Osteoblast (primary cell): Measurements from ENCODE around the gene SLC35E4. TPM values are rescaled to one million over a fixed set of nuclear protein-coding genes. Genes with fewer than 3 reads are reported as not detected.
A peak's percentile ranks its signal among the peaks of the same experiment; 100 is the strongest.

Experiments
- DNase-seq: peaks from one replicate; pipeline ENCODE4 v3.0.0; 2011; ENCODE audit warnings: low spot score, mixed read lengths; ENCODE audit not compliant: insufficient read length; ENCODE audit errors: missing footprints
- H2AFZ ChIP-seq: 2 replicates; pipeline ENCODE4 v1.6.0; 2011; ENCODE audit warnings: mild to moderate bottlenecking, low read length
- H3K27ac ChIP-seq: 2 replicates; pipeline ENCODE4 v1.5.1; 2011; ENCODE audit warnings: mild to moderate bottlenecking, low read depth, low read length, moderate library complexity
- H3K27me3 ChIP-seq: 2 replicates; pipeline ENCODE4 v1.6.0; 2012; ENCODE audit warnings: mild to moderate bottlenecking, control low read depth, inconsistent platforms, low read length, moderate library complexity; ENCODE audit not compliant: insufficient read depth
- H3K36me3 ChIP-seq: 2 replicates; pipeline ENCODE4 v1.5.1; 2011; ENCODE audit warnings: mild to moderate bottlenecking, low read length, control low read depth, moderate library complexity; ENCODE audit not compliant: insufficient read depth
- H3K4me1 ChIP-seq: 2 replicates; pipeline ENCODE4 v1.5.1; 2011; ENCODE audit warnings: mild to moderate bottlenecking, low read length, control low read depth, moderate library complexity; ENCODE audit not compliant: insufficient read depth
- H3K4me2 ChIP-seq: 2 replicates; pipeline ENCODE4 v1.6.0; 2011; ENCODE audit warnings: mild to moderate bottlenecking, low read length; ENCODE audit not compliant: insufficient read depth
- H3K4me3 ChIP-seq: fragments of 200-600 bp; sonication (generic); 3 replicates; pipeline ENCODE4 v1.5.1; 2012; ENCODE audit warnings: mild to moderate bottlenecking, low read length, inconsistent platforms; ENCODE audit not compliant: insufficient read depth
- H3K79me2 ChIP-seq: 2 replicates; pipeline ENCODE4 v1.6.0; 2012; ENCODE audit warnings: mild to moderate bottlenecking, low read length, control low read depth, inconsistent platforms; ENCODE audit not compliant: insufficient read depth
- H3K9me3 ChIP-seq: 2 replicates; pipeline ENCODE4 v1.5.1; 2011; ENCODE audit warnings: low read depth, low read length, control low read depth
- H4K20me1 ChIP-seq: 2 replicates; pipeline ENCODE4 v1.6.0; 2012; ENCODE audit warnings: mild to moderate bottlenecking, low read length, control low read depth; ENCODE audit not compliant: insufficient read depth
- total RNA-seq: library from RNA; depleted of rRNA; stranded (reverse); fragments of >200 nt; gene quantifications from 2 replicates; pipeline ENCODE4 v1.2.3, GENCODE V29; 2012
- TF ChIP-seq, protein P1 (sequence below): IDR thresholded peaks from 2 replicates; pipeline ENCODE4 v1.5.1; 2011; ENCODE audit warnings: mild to moderate bottlenecking, low read depth, low read length, moderate library complexity; ENCODE audit errors: extremely low read depth

The SLC35E4 gene
- total RNA-seq, 1 donor, result 13.0 TPM

DNA sequence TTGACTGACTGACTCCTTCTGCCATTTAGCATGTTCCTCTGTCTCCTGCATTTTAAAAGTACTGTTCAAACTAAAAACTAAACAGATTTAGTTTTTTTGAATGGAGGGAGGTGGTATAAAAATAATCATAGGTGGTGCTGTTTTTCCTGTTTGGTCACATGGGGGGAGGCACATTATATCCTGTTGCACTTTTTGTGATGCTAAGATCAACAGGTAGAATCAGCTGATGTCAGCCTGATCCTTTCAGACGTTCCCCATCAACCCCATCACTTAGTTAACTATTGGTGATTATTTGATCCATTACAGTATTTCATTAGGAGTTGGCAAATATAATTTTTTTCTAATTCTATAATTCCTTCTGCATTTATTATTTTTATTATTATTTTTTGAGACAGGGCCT lies 54.0 kb downstream of the SLC35E4 start:
- H3K79me2 ChIP-seq, result no peaks in the 10 kb centered on the region
- H3K27me3 ChIP-seq, result no peaks in the 10 kb centered on the region
- no peaks in the 10 kb centered on the region for H3K36me3 ChIP-seq
- H3K9me3 ChIP-seq, result no peaks in the 10 kb centered on the region
- H3K4me3 ChIP-seq, result no peak overlapping the region
- no peak overlapping the region for H3K27ac ChIP-seq
- H3K4me2 ChIP-seq, result no peak overlapping the region
- TF ChIP-seq, protein P1, sequence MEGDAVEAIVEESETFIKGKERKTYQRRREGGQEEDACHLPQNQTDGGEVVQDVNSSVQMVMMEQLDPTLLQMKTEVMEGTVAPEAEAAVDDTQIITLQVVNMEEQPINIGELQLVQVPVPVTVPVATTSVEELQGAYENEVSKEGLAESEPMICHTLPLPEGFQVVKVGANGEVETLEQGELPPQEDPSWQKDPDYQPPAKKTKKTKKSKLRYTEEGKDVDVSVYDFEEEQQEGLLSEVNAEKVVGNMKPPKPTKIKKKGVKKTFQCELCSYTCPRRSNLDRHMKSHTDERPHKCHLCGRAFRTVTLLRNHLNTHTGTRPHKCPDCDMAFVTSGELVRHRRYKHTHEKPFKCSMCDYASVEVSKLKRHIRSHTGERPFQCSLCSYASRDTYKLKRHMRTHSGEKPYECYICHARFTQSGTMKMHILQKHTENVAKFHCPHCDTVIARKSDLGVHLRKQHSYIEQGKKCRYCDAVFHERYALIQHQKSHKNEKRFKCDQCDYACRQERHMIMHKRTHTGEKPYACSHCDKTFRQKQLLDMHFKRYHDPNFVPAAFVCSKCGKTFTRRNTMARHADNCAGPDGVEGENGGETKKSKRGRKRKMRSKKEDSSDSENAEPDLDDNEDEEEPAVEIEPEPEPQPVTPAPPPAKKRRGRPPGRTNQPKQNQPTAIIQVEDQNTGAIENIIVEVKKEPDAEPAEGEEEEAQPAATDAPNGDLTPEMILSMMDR, result no peak
- H4K20me1 ChIP-seq, result no peaks in the 10 kb centered on the region
- no peak overlapping the region for H2AFZ ChIP-seq
- DNase-seq, result no peak
- peaks cover 5% of the 10 kb centered on the region for H3K4me1 ChIP-seq

DNA sequence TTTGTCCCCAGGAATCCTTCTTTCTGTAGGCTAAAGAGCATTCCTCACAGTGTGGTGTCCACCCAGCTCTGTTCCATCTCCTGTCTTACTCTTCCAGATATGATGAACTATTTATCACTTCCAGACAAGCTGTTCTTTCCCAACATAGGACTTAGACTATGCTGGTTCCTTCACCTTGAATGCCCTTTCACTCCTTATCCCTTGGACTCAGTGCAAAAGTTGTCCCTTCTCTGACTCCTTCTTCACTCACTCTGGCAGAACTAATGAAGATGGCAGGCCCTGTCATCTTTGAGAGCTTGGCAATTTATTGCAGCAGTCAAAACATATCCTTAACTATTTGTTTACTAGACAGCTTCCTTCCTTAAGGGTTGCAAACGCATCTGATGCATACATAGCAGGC lies 55.6 kb downstream of the SLC35E4 start:
- Histone ChIP-seq H2AFZ (no peak overlapping the region), H3K4me2 (no peak overlapping the region), H3K9me3 (no peaks in the 10 kb centered on the region), H4K20me1 (no peaks in the 10 kb centered on the region), H3K27me3 (no peaks in the 10 kb centered on the region), H3K4me3 (no peak overlapping the region), H3K4me1 (peaks cover 11% of the 10 kb centered on the region), H3K27ac (no peak overlapping the region), H3K36me3 (no peaks in the 10 kb centered on the region), H3K79me2 (no peaks in the 10 kb centered on the region)
- TF ChIP-seq, protein P1, result no peak
- no peak for DNase-seq

DNA sequence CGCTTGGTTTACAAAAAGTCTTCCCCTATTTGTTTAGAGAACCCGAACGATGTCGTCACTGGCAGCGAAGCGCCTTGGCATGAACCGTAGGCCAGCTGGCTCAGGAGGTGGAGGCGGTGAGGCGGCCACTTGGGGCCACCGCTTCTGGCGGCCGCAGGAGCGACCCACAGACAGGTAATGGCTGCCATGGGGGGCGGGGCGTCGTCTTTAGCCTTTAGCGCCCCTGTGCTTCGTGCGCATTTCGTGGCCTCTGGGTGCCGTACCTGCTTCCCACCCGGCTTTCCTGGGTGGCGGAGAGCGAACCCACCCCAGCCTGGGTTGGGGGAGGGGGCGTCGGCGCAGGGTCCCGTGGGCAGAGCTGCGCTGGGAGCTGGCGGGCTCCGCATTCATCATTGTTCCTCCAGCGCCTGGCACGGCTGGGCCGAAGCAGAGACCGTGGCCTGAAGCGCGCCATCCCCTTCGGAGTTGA lies 58.6 kb downstream of the SLC35E4 start:
- Histone ChIP-seq H3K4me3 (peak overlapping the region; percentile 79), H2AFZ (peak overlapping the region; percentile 88), H3K27ac (no peak overlapping the region), H3K79me2 (no peaks in the 10 kb centered on the region), H4K20me1 (no peaks in the 10 kb centered on the region), H3K4me1 (peaks cover 11% of the 10 kb centered on the region), H3K36me3 (no peaks in the 10 kb centered on the region), H3K27me3 (no peaks in the 10 kb centered on the region), H3K4me2 (peak overlapping the region; percentile 85), H3K9me3 (no peaks in the 10 kb centered on the region)
- DNase-seq, result peak; percentile 87
- TF ChIP-seq, protein P1, result no peak

DNA sequence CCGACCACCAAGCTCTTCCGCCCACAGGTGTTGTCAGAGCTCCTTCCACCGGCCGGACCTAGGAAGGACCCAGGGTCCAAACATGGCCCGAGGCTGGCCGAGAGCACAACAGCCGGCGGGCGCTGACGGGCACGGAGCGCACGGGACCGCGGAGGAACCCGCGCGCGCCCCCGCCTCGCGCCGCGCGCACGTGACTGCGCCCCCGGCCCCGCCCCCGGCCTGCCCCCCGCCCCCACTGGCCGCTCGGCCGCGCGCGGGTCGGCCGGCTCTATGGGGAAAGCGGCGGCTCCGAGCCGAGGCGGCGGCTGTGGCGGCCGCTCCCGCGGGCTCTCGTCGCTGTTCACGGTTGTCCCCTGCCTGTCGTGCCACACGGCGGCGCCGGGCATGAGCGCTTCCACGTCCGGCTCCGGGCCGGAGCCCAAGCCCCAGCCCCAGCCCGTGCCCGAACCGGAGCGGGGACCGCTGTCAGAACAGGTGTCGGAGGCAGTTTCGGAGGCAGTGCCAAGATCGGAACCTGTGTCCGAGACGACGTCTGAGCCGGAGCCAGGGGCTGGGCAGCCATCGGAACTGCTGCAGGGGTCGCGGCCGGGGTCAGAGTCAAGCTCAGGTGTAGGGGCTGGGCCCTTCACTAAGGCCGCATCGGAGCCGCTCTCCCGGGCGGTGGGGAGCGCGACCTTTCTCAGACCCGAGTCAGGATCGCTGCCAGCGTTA lies 59.2 kb downstream of the SLC35E4 start, which contains the start of gene OSBP2:
Gene OSBP2, plus strand, starts transcription at position 235 of the 711 bp plus-strand sequence. Its CDS starts 36 bp downstream, at position 271.
- Histone ChIP-seq H2AFZ (peak within 1 kb of the TSS; percentile 88), H3K27me3 (no peaks in the 10 kb centered on the region), H3K9me3 (no peaks in the 10 kb centered on the region), H3K79me2 (no peaks in the 10 kb centered on the region), H3K36me3 (no peaks in the 10 kb centered on the region), H3K4me1 (peaks cover 11% of the 10 kb centered on the region), H3K4me2 (peak within 1 kb of the TSS; percentile 87), H3K4me3 (peak within 1 kb of the TSS; percentile 79), H4K20me1 (no peaks in the 10 kb centered on the region), H3K27ac (no peak within 1 kb of the TSS)
- TF ChIP-seq, protein P1, result no peak
- peak; percentile 85 for DNase-seq
